ENCODE data around the gene DNAJC5G. TPM values are rescaled to one million over a fixed set of nuclear protein-coding genes. Genes with fewer than 3 reads are reported as not detected.
A peak's percentile ranks its signal among the peaks of the same experiment; 100 is the strongest.
"Not testable (repeated sequence)": the region's sequence is repeated elsewhere in the genome, so short reads cannot be mapped to it uniquely, and the experiment has no call there.

Gene DNAJC5G
- total RNA-seq, 8 experiments from 2014 or later: not detected

DNA sequence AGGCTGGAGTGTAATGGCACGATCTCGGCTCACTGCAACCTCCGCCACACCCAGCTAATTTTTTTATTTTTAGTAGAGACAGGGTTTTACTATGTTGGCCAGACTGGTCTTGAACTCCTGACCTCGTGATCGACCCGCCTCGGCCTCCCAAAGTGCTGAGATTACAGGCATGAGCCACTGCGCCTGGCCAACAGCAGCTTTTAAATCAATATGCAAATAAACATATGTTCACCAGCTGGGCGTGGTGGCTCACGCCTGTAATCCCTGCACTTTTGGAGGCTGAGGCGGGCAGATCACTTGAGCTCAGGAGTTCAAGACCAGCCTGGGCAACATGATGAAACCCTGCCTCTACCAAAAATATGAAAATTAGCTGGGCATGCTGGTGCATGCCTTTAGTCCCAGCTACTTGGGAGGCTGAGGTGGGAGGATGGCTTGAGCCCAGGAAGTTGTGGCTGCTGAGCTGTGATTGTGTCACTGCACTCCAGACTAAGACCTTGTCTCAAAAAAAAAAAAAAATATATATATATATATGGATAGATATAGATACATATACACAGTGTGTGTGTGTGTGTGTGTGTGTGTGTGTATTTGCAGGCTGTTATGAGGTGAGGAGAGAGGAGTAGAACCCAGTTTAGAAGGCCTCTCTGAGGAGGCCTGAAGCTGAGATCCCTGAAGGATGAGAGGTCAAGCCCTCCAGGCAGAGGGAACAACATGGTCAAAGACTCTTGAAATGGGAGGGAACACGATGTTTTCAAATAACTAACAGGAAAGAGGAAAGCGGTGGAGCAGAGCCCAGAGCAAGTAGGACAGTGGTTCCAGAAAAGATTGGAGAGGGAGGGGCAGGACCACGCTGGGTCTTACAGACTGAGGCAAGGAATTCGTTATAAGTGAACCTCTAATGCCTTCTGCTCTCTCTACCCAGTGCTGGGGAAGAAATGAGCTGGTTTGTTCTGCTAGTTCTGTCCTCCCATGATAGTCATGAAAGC, 2.4 kb upstream of the DNAJC5G start:
- in situ Hi-C loops (cut with MboI; ENCODE audit: low pct_unique_long_range_greater_than_20kb in 2 of 9, low sequenced_read_pairs in 9 of 9, unreplicated experiment in 9 of 9); H3K4me1 ChIP-seq (replicated peaks in 1 of 2); H3K27ac ChIP-seq; H3K4me3 ChIP-seq: not testable (repeated sequence)
- ATAC-seq (replicated peaks in 6 of 8): peak in 3 of 8 experiments; percentile 67 to 97 (median 86)
- 0 to 84% (median 69%) methylated on average over 1 to 10 of the region's 15 CpGs for WGBS, 10 experiments

DNA sequence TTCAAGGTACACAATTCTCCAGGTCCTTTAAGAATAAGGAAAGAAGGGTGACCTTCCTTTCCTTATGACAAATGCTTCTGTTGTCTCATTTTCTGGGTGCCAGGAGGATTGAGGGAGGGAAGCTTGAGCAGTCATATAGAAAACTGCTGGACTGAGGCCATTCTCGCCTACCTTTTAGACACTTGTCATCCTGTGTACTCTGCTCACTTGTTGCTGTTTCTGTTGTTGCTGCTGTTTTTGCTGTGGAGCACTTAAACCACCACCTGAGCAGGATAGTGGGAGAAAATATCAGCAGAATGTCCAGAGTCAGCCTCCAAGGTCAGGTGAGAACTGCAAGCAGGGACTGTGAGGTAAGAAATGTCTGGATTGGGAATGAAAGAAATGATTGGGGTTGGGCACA, 2.8 kb downstream of the DNAJC5G start:
- in situ Hi-C loops (cut with MboI; ENCODE audit: low pct_unique_long_range_greater_than_20kb in 2 of 9, low sequenced_read_pairs in 9 of 9, unreplicated experiment in 9 of 9): loop anchor here in 5 of 9 experiments (25.0 kb wide), 2 partner anchors 166 to 316 kb away; partner anchors contain the start of genes ABHD1 (in 3 of the 5), CGREF1 (in 3 of the 5) and MAPRE3 (in 3 of the 5)
- H3K4me1 ChIP-seq (replicated peaks in 1 of 2): peaks cover 8 to 9% of the 10 kb centered on the region in 2 donors
- no peak overlapping the region for H3K27ac ChIP-seq
- H3K4me3 ChIP-seq: no peak overlapping the region
- ATAC-seq (replicated peaks in 6 of 8): no peak
- WGBS, 10 experiments: 20 to 83% (median 33%) methylated on average over 1 of the region's 1 CpG; no CpG with 5 or more reads in 5 of the 10 experiments

DNA sequence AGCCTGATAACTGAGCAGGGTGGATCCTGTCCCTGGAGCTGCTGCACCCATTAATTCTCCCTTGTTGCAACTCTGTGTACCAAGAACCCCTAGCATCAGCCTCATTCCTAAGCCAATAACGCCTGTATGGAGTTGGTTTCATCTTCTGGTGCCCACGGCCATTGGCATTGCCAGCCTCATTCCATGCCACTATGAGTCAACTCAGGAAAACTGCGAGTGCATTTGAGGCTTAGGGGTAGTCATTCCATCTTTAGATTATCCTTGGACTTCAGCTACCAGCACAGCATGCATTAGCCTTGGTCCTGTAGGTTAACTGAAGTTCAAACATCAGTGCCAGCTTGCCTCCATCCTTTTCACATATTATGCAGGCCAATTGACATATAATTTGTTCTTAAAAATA, 5.6 kb downstream of the DNAJC5G start:
- no peak for ATAC-seq (replicated peaks in 6 of 8)
- WGBS, 10 experiments: 0 to 96% (median 50%) methylated on average over 1 to 3 of the region's 3 CpGs; no CpG with 5 or more reads in 3 of the 10 experiments
- in situ Hi-C loops (cut with MboI; ENCODE audit: low pct_unique_long_range_greater_than_20kb in 2 of 9, low sequenced_read_pairs in 9 of 9, unreplicated experiment in 9 of 9): loop anchor here in 6 of 9 experiments (10.0 to 25.0 kb wide), 3 partner anchors 169 to 319 kb away; partner anchors contain the start of genes ABHD1 (in 3 of the 6), CGREF1 (in 3 of the 6) and MAPRE3 (in 3 of the 6)
- Histone ChIP-seq H3K4me1 (replicated peaks in 1 of 2) (peaks cover 9 to 11% of the 10 kb centered on the region in 2 donors), H3K27ac (no peak overlapping the region), H3K4me3 (no peak overlapping the region)

DNA sequence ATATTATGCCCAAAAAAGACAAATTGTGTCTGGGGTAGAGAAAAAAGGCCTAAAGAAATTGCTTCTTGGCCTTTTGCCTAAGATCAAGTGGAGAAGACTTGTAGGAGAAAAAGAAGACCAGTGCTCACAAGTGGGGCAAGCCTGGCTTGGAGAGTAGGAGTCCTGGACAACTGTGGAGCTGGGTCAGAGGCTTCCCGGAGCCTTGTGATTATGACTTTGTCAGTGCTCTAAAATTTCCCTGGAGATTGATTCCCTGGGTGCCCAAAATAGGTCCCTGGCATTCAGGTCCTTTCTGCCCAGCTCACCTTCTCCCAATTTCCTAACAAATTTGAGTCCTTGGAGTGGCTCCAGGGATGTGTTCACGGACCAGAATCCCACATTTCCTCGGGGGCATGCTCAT, 6.2 kb downstream of the DNAJC5G start:
- in situ Hi-C loops (cut with MboI; ENCODE audit: low pct_unique_long_range_greater_than_20kb in 2 of 9, low sequenced_read_pairs in 9 of 9, unreplicated experiment in 9 of 9): loop anchor here in 6 of 9 experiments (10.0 to 25.0 kb wide), 3 partner anchors 169 to 319 kb away; partner anchors contain the start of genes ABHD1 (in 3 of the 6), CGREF1 (in 3 of the 6) and MAPRE3 (in 3 of the 6)
- ATAC-seq (replicated peaks in 6 of 8): no peak
- H3K4me3 ChIP-seq: no peak overlapping the region
- H3K27ac ChIP-seq: no peak overlapping the region
- H3K4me1 ChIP-seq (replicated peaks in 1 of 2): peaks cover 9 to 11% of the 10 kb centered on the region in 2 donors
- 94 to 100% (median 100%) methylated on average over 1 to 2 of the region's 3 CpGs; no CpG with 5 or more reads in 7 of the 10 experiments for WGBS, 10 experiments

DNA sequence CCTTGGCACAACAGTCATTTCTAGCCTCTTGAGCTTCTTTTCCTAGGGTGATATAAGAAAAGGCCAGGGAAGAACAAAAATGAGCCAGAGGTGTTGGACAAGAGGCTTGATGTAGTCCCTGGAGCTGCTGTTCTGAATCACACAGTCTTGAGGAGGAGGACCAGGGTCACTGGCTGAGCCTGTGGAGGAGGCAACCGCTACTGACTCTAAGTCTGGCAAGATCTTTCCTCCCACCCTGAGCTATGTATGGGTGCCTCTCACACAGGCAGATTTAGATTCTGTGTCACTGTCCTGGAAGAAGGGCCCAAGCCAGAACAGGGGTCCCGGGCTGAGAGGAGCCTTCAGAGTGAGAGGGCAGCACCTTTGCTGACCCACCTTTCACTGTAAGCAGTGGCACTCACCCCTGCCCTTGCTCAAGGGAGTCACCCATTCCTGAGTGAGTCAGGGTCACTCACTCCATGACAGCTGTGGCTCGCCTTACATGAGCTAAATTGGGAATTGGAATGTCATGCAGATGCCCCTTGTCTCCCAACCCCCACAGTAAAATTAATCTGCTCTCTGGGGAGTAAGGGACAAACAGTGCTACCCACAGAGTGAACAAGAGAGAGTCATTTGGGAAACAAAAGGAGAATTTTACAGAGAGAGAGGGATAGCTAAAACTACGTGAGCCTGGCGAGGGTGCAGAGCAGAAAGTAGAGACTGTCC, 6.8 kb downstream of the DNAJC5G start, which contains the start of gene TRIM54:
TRIM54 (plus strand) TSS at position 575 of the 705 bp plus-strand sequence. CDS start 303 bp downstream, outside the sequence.
- peaks cover 9 to 11% of the 10 kb centered on the region in 2 donors for H3K4me1 ChIP-seq (replicated peaks in 1 of 2)
- WGBS, 10 experiments: 0 to 63% (median 42%) methylated on average over 1 to 5 of the region's 5 CpGs; no CpG with 5 or more reads in 2 of the 10 experiments
- no peak within 1 kb of the TSS for H3K4me3 ChIP-seq
- no peak within 1 kb of the TSS for H3K27ac ChIP-seq
- ATAC-seq (replicated peaks in 6 of 8): peak in 7 of 8 experiments; percentile 19 to 70 (median 57)
- in situ Hi-C loops (cut with MboI; ENCODE audit: low pct_unique_long_range_greater_than_20kb in 2 of 9, low sequenced_read_pairs in 9 of 9, unreplicated experiment in 9 of 9): loop anchor here in 6 of 9 experiments (10.0 to 25.0 kb wide), 3 partner anchors 170 to 320 kb away; partner anchors contain the start of genes ABHD1 (in 3 of the 6), CGREF1 (in 3 of the 6) and MAPRE3 (in 3 of the 6)

DNA sequence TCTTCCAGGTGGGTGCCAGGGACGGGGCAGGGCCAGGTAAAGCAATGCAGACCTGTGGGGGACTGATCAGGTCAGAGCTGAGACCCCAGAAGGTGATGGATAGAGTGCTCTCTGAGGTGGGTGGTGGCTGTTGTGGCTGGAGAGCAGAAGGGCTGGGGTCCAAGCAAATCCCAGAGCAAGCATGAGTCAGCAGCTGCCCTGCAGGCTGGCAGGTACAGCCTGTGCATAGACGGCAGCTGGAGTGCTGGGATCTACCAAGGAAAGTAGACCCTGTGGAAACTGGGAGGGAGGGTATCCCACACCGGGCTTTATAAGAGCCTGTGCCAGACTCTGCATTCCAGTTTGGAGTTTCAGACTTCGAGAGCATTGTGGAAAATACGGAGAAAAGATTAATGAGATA, 7.7 kb downstream of the DNAJC5G start:
- ATAC-seq (replicated peaks in 6 of 8): peak in 5 of 8 experiments; percentile 62 to 73 (median 65)
- no peak overlapping the region for H3K27ac ChIP-seq
- H3K4me1 ChIP-seq (replicated peaks in 1 of 2): peaks cover 9 to 11% of the 10 kb centered on the region in 2 donors
- no peak overlapping the region for H3K4me3 ChIP-seq
- WGBS, 10 experiments: 41 to 83% (median 63%) methylated on average over 1 to 4 of the region's 5 CpGs; no CpG with 5 or more reads in 2 of the 10 experiments
- in situ Hi-C loops (cut with MboI; ENCODE audit: low pct_unique_long_range_greater_than_20kb in 2 of 9, low sequenced_read_pairs in 9 of 9, unreplicated experiment in 9 of 9): loop anchor here in 6 of 9 experiments (10.0 to 25.0 kb wide), 3 partner anchors 171 to 321 kb away; partner anchors contain the start of genes ABHD1 (in 3 of the 6), CGREF1 (in 3 of the 6) and MAPRE3 (in 3 of the 6)

DNA sequence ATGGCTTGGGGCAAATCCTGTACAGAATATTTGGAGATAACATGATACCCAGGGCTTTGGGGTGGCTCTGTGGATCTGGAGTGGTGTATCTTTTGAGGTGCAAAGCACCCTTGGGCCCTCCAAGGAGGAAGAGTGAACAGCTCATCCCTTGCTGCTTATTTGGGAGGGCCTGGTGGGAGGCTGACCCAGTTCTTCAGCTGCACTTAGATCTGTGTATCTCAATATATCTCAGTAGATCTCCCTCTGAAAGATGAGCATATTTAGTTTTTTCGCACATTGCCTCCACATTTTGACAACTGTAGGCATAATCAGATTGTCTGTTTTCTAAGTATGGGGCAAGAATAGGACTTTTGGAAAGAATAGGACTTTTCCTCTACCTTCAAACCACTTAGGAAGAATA, 9.8 kb downstream of the DNAJC5G start:
- H3K4me3 ChIP-seq: no peak overlapping the region
- 57 to 100% (median 78%) methylated on average over 1 of the region's 1 CpG; no CpG with 5 or more reads in 4 of the 10 experiments for WGBS, 10 experiments

DNA sequence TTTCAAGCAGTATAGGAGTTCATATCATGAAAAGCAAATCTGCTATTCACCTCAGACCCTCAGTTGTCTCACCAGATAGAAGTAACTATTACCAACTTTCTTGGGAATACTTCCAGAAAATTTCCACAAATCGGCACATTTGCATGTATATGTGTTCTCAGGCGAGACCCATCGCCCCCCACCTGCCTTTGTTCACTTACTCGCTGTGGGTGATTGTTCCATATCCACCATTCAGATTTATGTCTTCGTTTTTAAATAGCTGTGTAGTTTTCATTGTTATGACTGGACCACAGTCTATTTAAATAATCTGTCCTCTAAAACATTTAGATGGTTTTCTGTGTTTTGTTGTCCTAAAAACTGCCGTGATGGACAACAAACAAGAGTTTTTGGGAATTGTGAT, 10.2 kb downstream of the DNAJC5G start:
- ATAC-seq (replicated peaks in 6 of 8): no peak
- Histone ChIP-seq H3K4me3 (no peak overlapping the region), H3K27ac (no peak overlapping the region), H3K4me1 (replicated peaks in 1 of 2) (peaks cover 9 to 11% of the 10 kb centered on the region in 2 donors)
- in situ Hi-C loops (cut with MboI; ENCODE audit: low pct_unique_long_range_greater_than_20kb in 2 of 9, low sequenced_read_pairs in 9 of 9, unreplicated experiment in 9 of 9): loop anchor here in 6 of 9 experiments (10.0 to 25.0 kb wide), 3 partner anchors 173 to 323 kb away; partner anchors contain the start of genes ABHD1 (in 3 of the 6), CGREF1 (in 3 of the 6) and MAPRE3 (in 3 of the 6)
- 8 to 75% (median 57%) methylated on average over 1 to 6 of the region's 6 CpGs for WGBS, 10 experiments

More for the DNA sequence above, 9.8 kb downstream of the DNAJC5G start:
- no peak overlapping the region for H3K27ac ChIP-seq
- no peak for ATAC-seq (replicated peaks in 6 of 8)
- H3K4me1 ChIP-seq (replicated peaks in 1 of 2): peaks cover 9 to 11% of the 10 kb centered on the region in 2 donors
- in situ Hi-C loops (cut with MboI; ENCODE audit: low pct_unique_long_range_greater_than_20kb in 2 of 9, low sequenced_read_pairs in 9 of 9, unreplicated experiment in 9 of 9): loop anchor here in 6 of 9 experiments (10.0 to 25.0 kb wide), 3 partner anchors 173 to 323 kb away; partner anchors contain the start of genes ABHD1 (in 3 of the 6), CGREF1 (in 3 of the 6) and MAPRE3 (in 3 of the 6)

DNA sequence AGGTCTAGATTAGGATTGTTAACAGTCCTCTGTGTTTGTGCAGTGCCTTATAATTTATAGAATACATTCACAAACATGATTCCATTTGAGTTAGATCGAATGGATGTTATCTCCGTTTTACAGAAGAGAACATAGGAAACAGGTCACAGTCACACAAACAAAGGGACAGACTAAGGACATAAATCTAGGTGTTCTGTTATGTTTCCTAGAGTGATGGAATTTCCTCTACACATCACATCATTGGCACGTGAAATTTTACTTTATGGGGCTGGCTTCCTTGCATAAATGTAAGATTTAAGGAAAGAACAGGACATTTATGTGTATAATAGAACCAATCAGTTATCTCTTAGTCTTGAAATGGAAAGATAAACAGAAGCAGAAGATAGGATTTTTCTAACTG, 13.4 kb downstream of the DNAJC5G start:
- Histone ChIP-seq H3K4me1 (replicated peaks in 1 of 2) (peaks cover 0 to 2% of the 10 kb centered on the region in 2 donors), H3K27ac (no peak overlapping the region), H3K4me3 (no peak overlapping the region)
- in situ Hi-C loops (cut with MboI; ENCODE audit: low pct_unique_long_range_greater_than_20kb in 2 of 9, low sequenced_read_pairs in 9 of 9, unreplicated experiment in 9 of 9): loop anchor here in 6 of 9 experiments (10.0 to 25.0 kb wide), 3 partner anchors 176 to 326 kb away; partner anchors contain the start of genes ABHD1 (in 3 of the 6), CGREF1 (in 3 of the 6) and MAPRE3 (in 3 of the 6)
- 23 to 80% (median 57%) methylated on average over 2 to 3 of the region's 3 CpGs; no CpG with 5 or more reads in 1 of the 10 experiments for WGBS, 10 experiments
- no peak for ATAC-seq (replicated peaks in 6 of 8)

DNA sequence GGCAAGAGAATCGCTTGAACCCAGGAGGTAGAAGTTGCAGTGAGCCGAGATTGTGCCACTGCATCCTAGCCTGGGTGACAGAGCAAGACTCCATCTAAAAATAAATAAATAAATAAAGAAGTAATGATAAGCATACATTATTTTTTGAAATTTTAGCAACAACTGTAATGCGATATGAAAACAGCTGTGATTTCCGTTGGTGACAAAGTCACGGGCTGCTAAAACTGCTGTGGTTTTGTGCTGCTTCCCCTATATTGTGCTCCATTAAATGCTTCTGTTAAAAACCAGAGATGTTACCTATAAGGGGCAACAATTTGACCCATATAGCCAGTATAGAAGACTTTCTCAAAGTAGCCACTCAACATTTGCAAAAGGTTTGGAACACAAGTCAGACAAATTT, 15.3 kb downstream of the DNAJC5G start:
- in situ Hi-C loops (cut with MboI; ENCODE audit: low pct_unique_long_range_greater_than_20kb in 2 of 9, low sequenced_read_pairs in 9 of 9, unreplicated experiment in 9 of 9): loop anchor here in 5 of 9 experiments (25.0 kb wide), 2 partner anchors 178 to 328 kb away; partner anchors contain the start of genes ABHD1 (in 3 of the 5), CGREF1 (in 3 of the 5) and MAPRE3 (in 3 of the 5)
- H3K4me1 ChIP-seq (replicated peaks in 1 of 2): peaks cover 0 to 2% of the 10 kb centered on the region in 2 donors
- no peak overlapping the region for H3K4me3 ChIP-seq
- no peak for ATAC-seq (replicated peaks in 6 of 8)
- H3K27ac ChIP-seq: no peak overlapping the region
- 85 to 100% (median 92%) methylated on average over 1 to 5 of the region's 5 CpGs; no CpG with 5 or more reads in 1 of the 10 experiments for WGBS, 10 experiments

DNA sequence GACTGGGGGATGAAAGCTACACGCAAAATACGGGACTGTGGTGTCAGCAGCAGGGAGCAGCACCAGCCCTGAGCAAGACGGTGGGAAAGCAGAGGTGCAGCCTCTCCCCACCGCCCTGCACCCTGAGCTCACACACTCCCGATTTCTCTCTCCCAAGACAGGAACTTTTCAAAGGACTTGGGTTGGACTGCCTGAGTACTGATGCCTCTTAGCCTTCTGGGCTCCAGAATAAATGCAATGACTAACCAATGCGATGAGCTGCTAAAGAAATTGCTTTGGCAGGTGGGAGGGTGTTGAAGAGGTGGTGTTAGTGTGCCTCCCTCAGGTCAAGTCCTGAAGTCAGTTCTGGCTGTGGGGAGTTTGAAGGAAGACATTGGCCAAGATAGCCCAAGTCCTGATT, 16.6 kb downstream of the DNAJC5G start:
- 0 to 50% (median 20%) methylated on average over 1 to 2 of the region's 6 CpGs; no CpG with 5 or more reads in 3 of the 10 experiments for WGBS, 10 experiments

More for the DNA sequence above, 16.6 kb downstream of the DNAJC5G start:
- peak in 1 of 8 experiments; percentile 26 for ATAC-seq (replicated peaks in 6 of 8)
- in situ Hi-C loops (cut with MboI; ENCODE audit: low pct_unique_long_range_greater_than_20kb in 2 of 9, low sequenced_read_pairs in 9 of 9, unreplicated experiment in 9 of 9): loop anchor here in 5 of 9 experiments (25.0 kb wide), 2 partner anchors 180 to 330 kb away; partner anchors contain the start of genes ABHD1 (in 3 of the 5), CGREF1 (in 3 of the 5) and MAPRE3 (in 3 of the 5)
- Histone ChIP-seq H3K27ac (no peak overlapping the region), H3K4me3 (no peak overlapping the region), H3K4me1 (replicated peaks in 1 of 2) (peaks cover 0 to 2% of the 10 kb centered on the region in 2 donors)
